Peyer's patch (tissue), 4 donors: ENCODE data around the gene CWF19L1. TPM values are rescaled to one million over a fixed set of nuclear protein-coding genes. Genes with fewer than 3 reads are reported as not detected.
A peak's percentile ranks its signal among the peaks of the same experiment; 100 is the strongest.

Experiments
- DNase-seq, 3 donors: peaks; one replicate each; pipeline ENCODE4 v3.0.0-alpha.2; 2017 to 2019
- H3K27ac ChIP-seq, 4 donors: fragments of 200-600 bp; sonication (generic); one replicate each; pipeline ENCODE4 v1.5.1; 2016 to 2019
- H3K27me3 ChIP-seq, 2 donors: fragments of 200-600 bp; sonication (generic); one replicate each; pipeline ENCODE4 v1.5.1; 2019
- H3K36me3 ChIP-seq, 3 donors: fragments of 200-600 bp; sonication (generic); one replicate each; pipeline ENCODE4 v1.5.1; 2016 to 2019
- H3K4me1 ChIP-seq, 4 donors: fragments of 200-600 bp; sonication (generic); one replicate each; pipeline ENCODE4 v1.5.1; 2016 to 2019
- H3K4me3 ChIP-seq, 4 donors: fragments of 200-600 bp; sonication (generic); 1 replicate in 3 of 4; 2 replicates in 1 of 4; pipeline ENCODE4 v1.5.1; 2016 to 2019; ENCODE audit warnings: mild to moderate bottlenecking in 1 of 4
- H3K9me3 ChIP-seq, 4 donors: fragments of 200-600 bp; sonication (generic); one replicate each; pipeline ENCODE4 v1.5.1; 2016 to 2019; ENCODE audit warnings: mild to moderate bottlenecking in 1 of 4
- POLR2A ChIP-seq, 2 donors: fragments of 450-650 bp; IDR thresholded peaks; one replicate each; pipeline ENCODE4 v1.5.1; 2017; ENCODE audit warnings: antibody characterized with exemption in 2 of 2, mild to moderate bottlenecking in 2 of 2, moderate library complexity in 2 of 2
- small RNA-seq, 2 donors: library from RNA; depleted of rRNA; stranded (forward); fragments of <200 nt; gene quantifications; one replicate each; pipeline ENCODE3, GENCODE V24; 2016
- total RNA-seq, 4 donors: library from RNA; depleted of rRNA; stranded (reverse); fragments of >200 nt; gene quantifications; one replicate each; pipeline ENCODE4 v1.1.0, GENCODE V29; 2016
- TF ChIP-seq, protein P1 (sequence below), 6 experiments: fragments of 450-650 bp in 4 of 6; fragments of 200-600 bp in 2 of 6; sonication (generic) in 1 of 6; IDR thresholded peaks; one replicate each; pipeline ENCODE4 v1.5.1; 2017 to 2019; ENCODE audit warnings: antibody characterized with exemption in 6 of 6, mild to moderate bottlenecking in 3 of 6, moderate library complexity in 1 of 6

The CWF19L1 gene
- total RNA-seq, 4 donors from 2014 or later: 11.5 to 23.1 (median 15.6) TPM

DNA sequence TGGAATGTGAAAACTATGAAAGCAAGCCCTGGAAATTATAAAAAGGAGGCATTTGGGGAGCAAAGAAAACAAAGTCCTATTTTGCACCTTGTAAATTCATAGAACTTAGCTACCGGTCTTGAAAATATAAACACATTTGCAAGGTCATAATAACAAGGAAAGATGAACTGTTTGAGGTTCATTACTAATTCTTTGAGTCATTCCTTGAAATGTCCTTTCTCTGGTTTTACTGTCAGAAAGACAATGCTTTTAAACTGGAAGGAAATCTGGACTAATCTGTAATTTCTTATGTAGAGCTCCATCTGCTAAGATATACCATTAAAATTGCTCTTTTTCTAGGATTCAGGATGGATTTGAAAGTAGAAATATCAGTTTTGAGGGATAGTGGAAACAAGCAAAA is 83.0 kb downstream of the CWF19L1 start:
- no peaks in the 10 kb centered on the region for H3K36me3 ChIP-seq
- no peak for DNase-seq
- H3K9me3 ChIP-seq: no peaks in the 10 kb centered on the region
- H3K4me1 ChIP-seq: peaks cover 0 to 51% (median 7%) of the 10 kb centered on the region in 4 donors
- H3K27me3 ChIP-seq: no peaks in the 10 kb centered on the region
- TF ChIP-seq POLR2A (IDR thresholded peaks at IDR 0.05): no peak
- TF ChIP-seq, protein P1, sequence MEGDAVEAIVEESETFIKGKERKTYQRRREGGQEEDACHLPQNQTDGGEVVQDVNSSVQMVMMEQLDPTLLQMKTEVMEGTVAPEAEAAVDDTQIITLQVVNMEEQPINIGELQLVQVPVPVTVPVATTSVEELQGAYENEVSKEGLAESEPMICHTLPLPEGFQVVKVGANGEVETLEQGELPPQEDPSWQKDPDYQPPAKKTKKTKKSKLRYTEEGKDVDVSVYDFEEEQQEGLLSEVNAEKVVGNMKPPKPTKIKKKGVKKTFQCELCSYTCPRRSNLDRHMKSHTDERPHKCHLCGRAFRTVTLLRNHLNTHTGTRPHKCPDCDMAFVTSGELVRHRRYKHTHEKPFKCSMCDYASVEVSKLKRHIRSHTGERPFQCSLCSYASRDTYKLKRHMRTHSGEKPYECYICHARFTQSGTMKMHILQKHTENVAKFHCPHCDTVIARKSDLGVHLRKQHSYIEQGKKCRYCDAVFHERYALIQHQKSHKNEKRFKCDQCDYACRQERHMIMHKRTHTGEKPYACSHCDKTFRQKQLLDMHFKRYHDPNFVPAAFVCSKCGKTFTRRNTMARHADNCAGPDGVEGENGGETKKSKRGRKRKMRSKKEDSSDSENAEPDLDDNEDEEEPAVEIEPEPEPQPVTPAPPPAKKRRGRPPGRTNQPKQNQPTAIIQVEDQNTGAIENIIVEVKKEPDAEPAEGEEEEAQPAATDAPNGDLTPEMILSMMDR (IDR thresholded peaks at IDR 0.05): no peak
- H3K27ac ChIP-seq: peak overlapping the region in 3 of 4 donors; percentile 79 to 91 (median 87)
- peak overlapping the region in 2 of 4 donors; percentile 85 to 90 for H3K4me3 ChIP-seq

DNA sequence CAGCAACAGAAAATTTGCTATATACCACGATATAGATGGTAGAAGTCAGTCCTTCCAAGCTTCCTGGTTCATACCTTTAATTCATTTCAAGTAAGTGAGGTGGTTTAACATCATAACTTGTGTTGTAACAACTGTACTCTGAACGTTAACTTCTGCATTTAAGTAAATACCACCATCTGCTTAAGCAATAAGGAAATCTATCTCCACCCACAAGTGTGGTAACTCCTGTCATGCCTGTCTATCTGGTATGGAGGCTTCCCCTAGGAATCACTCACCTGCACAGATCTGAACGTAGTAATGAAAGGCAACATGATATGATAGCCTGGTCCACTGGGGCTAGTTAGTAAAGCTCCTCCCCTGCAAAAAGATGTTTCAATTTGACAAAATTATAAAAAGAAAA is 84.0 kb downstream of the CWF19L1 start:
- peak in 1 of 2 donors; percentile 71 for TF ChIP-seq POLR2A (IDR thresholded peaks at IDR 0.05)
- TF ChIP-seq, protein P1 (IDR thresholded peaks at IDR 0.05): no peak
- no peaks in the 10 kb centered on the region for H3K9me3 ChIP-seq
- H3K4me1 ChIP-seq: peaks cover 0 to 57% (median 7%) of the 10 kb centered on the region in 4 donors
- H3K27ac ChIP-seq: peak overlapping the region in 3 of 4 donors; percentile 33 to 87 (median 69)
- peak overlapping the region in 2 of 4 donors; percentile 1 to 85 for H3K4me3 ChIP-seq
- H3K27me3 ChIP-seq: no peaks in the 10 kb centered on the region
- no peaks in the 10 kb centered on the region for H3K36me3 ChIP-seq
- peak in 1 of 3 donors; percentile 52 for DNase-seq

DNA sequence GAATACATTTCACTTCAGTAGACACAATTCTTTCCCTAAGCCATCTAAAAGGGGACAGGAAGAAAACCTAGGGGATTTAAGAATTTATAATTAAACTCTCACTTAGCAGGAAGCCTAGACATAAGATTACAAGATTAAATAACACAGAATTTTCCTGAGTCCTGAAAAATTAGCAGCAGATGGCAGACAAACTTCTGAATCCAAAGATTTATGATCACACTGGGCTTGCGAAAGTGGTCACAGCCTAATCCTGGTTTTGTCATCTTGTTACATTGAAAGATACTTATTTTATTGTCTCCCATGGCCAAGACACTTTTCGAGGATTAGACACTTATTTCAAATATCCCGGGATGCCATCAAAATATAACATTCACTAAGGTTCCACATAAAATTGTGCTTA is 84.5 kb downstream of the CWF19L1 start:
- Histone ChIP-seq H3K36me3 (no peaks in the 10 kb centered on the region), H3K27ac (peak overlapping the region in 3 of 4 donors; percentile 33 to 87 (median 69)), H3K4me1 (peaks cover 0 to 57% (median 7%) of the 10 kb centered on the region in 4 donors), H3K9me3 (no peaks in the 10 kb centered on the region), H3K27me3 (no peaks in the 10 kb centered on the region), H3K4me3 (peak overlapping the region in 1 of 4 donors; percentile 1)
- TF ChIP-seq POLR2A (IDR thresholded peaks at IDR 0.05): no peak
- TF ChIP-seq, protein P1 (IDR thresholded peaks at IDR 0.05): no peak
- no peak for DNase-seq

Small RNA genes within 50 kb of the gene (small RNA-seq; reads per million reads assigned to genes)
- gene RNU6-422P (0 reads per million in 2 donors), gene SNORA12 (20.7 to 22.4 reads per million in 2 donors)

Other genes with a start within 250 kb of the CWF19L1 start
- gene CPN1, start 185.8 kb downstream of the CWF19L1 start, total RNA-seq: not detected
- gene ERLIN1, start 81.6 kb downstream of the CWF19L1 start, total RNA-seq: 10 to 100 TPM in 3 of 4 donors, 1 to 10 TPM in 1; 5.8 to 28.7 (median 26.3) TPM
- 10 to 100 TPM; 12.7 to 26.4 (median 24.8) TPM for gene CHUK, start 38.0 kb downstream of the CWF19L1 start, total RNA-seq
- 10 to 100 TPM in 3 of 4 donors, 1 to 10 TPM in 1; 7.5 to 17.9 (median 14.9) TPM for gene BLOC1S2, start 19.0 kb upstream of the CWF19L1 start, total RNA-seq
- not detected for gene PKD2L1, start 62.6 kb upstream of the CWF19L1 start, total RNA-seq
- 10 to 100 TPM in 3 of 4 donors, 1 to 10 TPM in 1; 7.8 to 69.9 (median 34.2) TPM for gene SCD, start 79.6 kb upstream of the CWF19L1 start, total RNA-seq
- not detected for gene WNT8B, start 195.4 kb upstream of the CWF19L1 start, total RNA-seq